ENCODE measurements around the gene PARD3.

GRCh38 chr10:34593930-34594329 lies 221.2 kb downstream of the PARD3 start:
- TF ChIP-seq PHF8 (IDR thresholded peaks at IDR 0.05; ENCODE audit: borderline replicate concordance, low read depth): no peak
- no peak for TF ChIP-seq CTCF (IDR thresholded peaks at IDR 0.05)
- no peak for TF ChIP-seq E2F6 (IDR thresholded peaks at IDR 0.05; ENCODE audit: borderline replicate concordance, low read depth)
- TF ChIP-seq MAX (IDR thresholded peaks at IDR 0.05): no peak
- TF ChIP-seq POLR2A (IDR thresholded peaks at IDR 0.05; ENCODE audit: low read length): no peak
- no peak for TF ChIP-seq CHD2 (IDR thresholded peaks at IDR 0.05; ENCODE audit: low read length, partially characterized antibody)
- no peak for TF ChIP-seq NPAS2 (CRISPR knock-in tag; IDR thresholded peaks at IDR 0.05; ENCODE audit: borderline replicate concordance)
- no peak for TF ChIP-seq RARB (CRISPR knock-in tag; IDR thresholded peaks at IDR 0.05)
- no peak for TF ChIP-seq EHMT2 (IDR thresholded peaks at IDR 0.05; ENCODE audit: low read depth)
- no peak for TF ChIP-seq MAFK (IDR thresholded peaks at IDR 0.05; ENCODE audit: partially characterized antibody)
- no peak for TF ChIP-seq RAD21 (conservative IDR thresholded peaks at IDR 0.05 in 1 of 2, IDR thresholded peaks at IDR 0.05 in 1 of 2)
- TF ChIP-seq TP53 (CRISPR knock-in tag; IDR thresholded peaks at IDR 0.05): no peak

Data from A549 (cell line).